Measurements from ENCODE around the gene NTM. TPM values are rescaled to one million over a fixed set of nuclear protein-coding genes. Genes with fewer than 3 reads are reported as not detected.

Gene NTM
- total RNA-seq, 1 experiment from 2014 or later, result 8.6 TPM

DNA sequence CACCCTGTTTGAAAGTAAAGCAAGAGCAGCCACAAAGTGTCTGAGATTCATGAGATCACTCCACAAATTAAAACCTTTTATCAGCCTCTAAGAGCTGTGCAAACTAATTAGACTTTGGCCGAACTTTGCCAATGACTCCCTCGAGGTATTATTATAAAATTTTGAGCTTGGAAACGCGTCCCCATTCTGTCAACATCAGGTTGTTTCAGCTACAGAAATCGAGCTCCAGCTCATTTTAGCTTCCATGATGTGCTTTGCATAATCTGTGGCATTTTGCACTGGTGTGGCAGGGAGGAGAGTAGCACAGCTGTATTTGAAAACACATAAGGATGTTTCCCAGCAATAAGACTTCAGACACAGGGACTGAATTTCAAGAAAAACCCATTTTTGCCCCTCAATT, 872.2 kb downstream of the NTM start:
- Histone ChIP-seq H3K4me1 (ENCODE audit: insufficient read depth, low read length, poor library complexity, severe bottlenecking) (no peaks in the 10 kb centered on the region), H3K27me3 (replicated peaks; ENCODE audit: insufficient read depth, low read depth, low read length, poor library complexity) (peaks cover 10% of the 10 kb centered on the region), H3K9me3 (ENCODE audit: low read depth, low read length, poor library complexity, severe bottlenecking) (no peaks in the 10 kb centered on the region), H3K36me3 (ENCODE audit: insufficient read depth, low read length, poor library complexity, severe bottlenecking) (no peaks in the 10 kb centered on the region), H3K4me3 (ENCODE audit: low read depth, low read length, poor library complexity, severe bottlenecking) (no peak overlapping the region), H3K27ac (ENCODE audit: low read depth, low read length, poor library complexity, severe bottlenecking) (no peak overlapping the region)
- CTCF ChIA-PET, result no interaction called here
- TF ChIP-seq, protein P1, sequence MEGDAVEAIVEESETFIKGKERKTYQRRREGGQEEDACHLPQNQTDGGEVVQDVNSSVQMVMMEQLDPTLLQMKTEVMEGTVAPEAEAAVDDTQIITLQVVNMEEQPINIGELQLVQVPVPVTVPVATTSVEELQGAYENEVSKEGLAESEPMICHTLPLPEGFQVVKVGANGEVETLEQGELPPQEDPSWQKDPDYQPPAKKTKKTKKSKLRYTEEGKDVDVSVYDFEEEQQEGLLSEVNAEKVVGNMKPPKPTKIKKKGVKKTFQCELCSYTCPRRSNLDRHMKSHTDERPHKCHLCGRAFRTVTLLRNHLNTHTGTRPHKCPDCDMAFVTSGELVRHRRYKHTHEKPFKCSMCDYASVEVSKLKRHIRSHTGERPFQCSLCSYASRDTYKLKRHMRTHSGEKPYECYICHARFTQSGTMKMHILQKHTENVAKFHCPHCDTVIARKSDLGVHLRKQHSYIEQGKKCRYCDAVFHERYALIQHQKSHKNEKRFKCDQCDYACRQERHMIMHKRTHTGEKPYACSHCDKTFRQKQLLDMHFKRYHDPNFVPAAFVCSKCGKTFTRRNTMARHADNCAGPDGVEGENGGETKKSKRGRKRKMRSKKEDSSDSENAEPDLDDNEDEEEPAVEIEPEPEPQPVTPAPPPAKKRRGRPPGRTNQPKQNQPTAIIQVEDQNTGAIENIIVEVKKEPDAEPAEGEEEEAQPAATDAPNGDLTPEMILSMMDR (conservative IDR thresholded peaks at IDR 0.05; ENCODE audit: low read depth, low read length), result no peak
- TF ChIP-seq EZH2 (IDR thresholded peaks at IDR 0.05; ENCODE audit: borderline replicate concordance, low read depth, low read length, poor library complexity, severe bottlenecking), result no peak
- BruUV-seq (replicated peaks), result no TSS peak
- intact Hi-C loops (cut with micrococcal nuclease; ENCODE audit: unreplicated experiment), result no loop called here
- no peak for DNase-seq (ENCODE audit: low spot score)
- POLR2A ChIA-PET (ENCODE audit: low non-redundant PET), result no interaction called here

DNA sequence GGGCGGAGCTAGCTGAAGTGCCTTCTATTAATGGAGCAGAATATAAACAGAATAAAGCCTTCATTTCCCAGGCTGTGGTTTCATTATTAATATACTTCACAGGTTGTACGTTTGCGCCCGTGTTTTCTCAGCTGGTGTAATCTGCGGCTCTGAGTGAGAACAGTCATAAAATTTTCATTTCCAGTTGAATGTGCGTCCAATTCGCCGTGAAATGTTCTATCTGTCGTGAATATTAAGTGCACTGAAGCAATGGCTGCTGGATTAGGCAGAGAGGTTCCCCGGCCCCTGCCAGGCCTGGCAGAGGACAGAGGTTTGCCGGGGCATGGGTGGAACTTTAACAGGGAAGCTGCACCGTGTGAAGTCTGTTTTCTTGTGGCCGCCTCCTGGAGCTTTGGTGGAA, 874.4 kb downstream of the NTM start:
- Histone ChIP-seq H3K4me1 (ENCODE audit: insufficient read depth, low read length, poor library complexity, severe bottlenecking) (no peaks in the 10 kb centered on the region), H3K27ac (ENCODE audit: low read depth, low read length, poor library complexity, severe bottlenecking) (no peak overlapping the region), H3K36me3 (ENCODE audit: insufficient read depth, low read length, poor library complexity, severe bottlenecking) (no peaks in the 10 kb centered on the region), H3K9me3 (ENCODE audit: low read depth, low read length, poor library complexity, severe bottlenecking) (peaks cover under 1% of the 10 kb centered on the region), H3K27me3 (replicated peaks; ENCODE audit: insufficient read depth, low read depth, low read length, poor library complexity) (peaks cover 19% of the 10 kb centered on the region), H3K4me3 (ENCODE audit: low read depth, low read length, poor library complexity, severe bottlenecking) (no peak overlapping the region)
- TF ChIP-seq, protein P1 (conservative IDR thresholded peaks at IDR 0.05; ENCODE audit: low read depth, low read length), result no peak
- TF ChIP-seq EZH2 (IDR thresholded peaks at IDR 0.05; ENCODE audit: borderline replicate concordance, low read depth, low read length, poor library complexity, severe bottlenecking), result no peak
- DNase-seq (ENCODE audit: low spot score), result no peak
- intact Hi-C loops (cut with micrococcal nuclease; ENCODE audit: unreplicated experiment), result no loop called here
- POLR2A ChIA-PET (ENCODE audit: low non-redundant PET), result no interaction called here
- CTCF ChIA-PET, result no interaction called here
- no TSS peak for BruUV-seq (replicated peaks)

DNA sequence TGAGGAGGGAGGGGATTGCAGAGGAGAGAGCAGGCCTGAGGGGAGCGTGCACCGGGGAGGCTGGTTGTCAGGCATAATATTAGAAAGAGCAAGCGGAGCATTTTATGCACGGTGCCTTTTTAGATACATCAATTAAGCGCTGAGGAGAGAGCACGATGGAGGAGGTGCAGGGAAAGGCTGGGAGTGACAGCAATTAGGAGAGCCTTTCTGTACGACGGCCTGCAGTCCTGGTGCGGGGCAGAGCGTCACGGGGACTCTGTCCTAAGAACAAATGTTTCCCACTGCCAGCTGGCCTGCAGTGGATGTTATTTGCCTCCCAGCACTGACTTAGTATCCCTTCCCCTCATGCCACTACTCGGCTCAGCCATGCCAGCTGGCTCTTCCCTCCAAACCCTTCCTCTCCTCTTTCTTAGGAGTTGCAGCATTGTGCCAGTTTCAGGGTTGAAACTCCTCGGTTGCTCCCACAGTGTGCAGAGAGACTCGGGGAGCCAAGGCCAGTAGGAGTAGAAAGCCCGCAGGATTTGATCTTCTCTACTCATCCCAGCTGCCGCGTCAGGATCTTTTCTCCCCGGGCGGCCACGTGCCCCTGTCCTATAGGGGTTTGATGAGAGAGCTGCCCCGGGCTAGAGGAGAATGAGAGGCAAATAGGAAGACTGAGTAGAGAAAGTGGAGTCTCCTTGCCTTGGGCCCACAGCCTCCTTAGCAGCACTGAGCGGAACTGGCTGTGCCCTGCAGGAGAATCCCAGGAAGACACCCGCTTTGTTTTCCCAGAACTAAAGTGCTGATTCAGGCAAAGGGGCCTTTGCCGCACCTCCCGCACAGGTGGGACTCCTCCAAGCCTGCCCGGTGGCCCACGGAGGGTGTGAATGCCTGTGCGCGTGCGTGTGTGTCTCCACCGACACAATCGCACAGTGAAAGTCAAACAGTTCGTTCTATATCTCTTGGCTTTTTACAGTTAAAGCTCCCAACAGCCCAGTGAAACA, 875.3 kb downstream of the NTM start:
- no TSS peak for BruUV-seq (replicated peaks)
- CTCF ChIA-PET, result no interaction called here
- Histone ChIP-seq H3K27me3 (replicated peaks; ENCODE audit: insufficient read depth, low read depth, low read length, poor library complexity) (peaks cover 23% of the 10 kb centered on the region), H3K9me3 (ENCODE audit: low read depth, low read length, poor library complexity, severe bottlenecking) (peaks cover 9% of the 10 kb centered on the region), H3K27ac (ENCODE audit: low read depth, low read length, poor library complexity, severe bottlenecking) (no peak overlapping the region), H3K4me3 (ENCODE audit: low read depth, low read length, poor library complexity, severe bottlenecking) (no peak overlapping the region), H3K36me3 (ENCODE audit: insufficient read depth, low read length, poor library complexity, severe bottlenecking) (no peaks in the 10 kb centered on the region), H3K4me1 (ENCODE audit: insufficient read depth, low read length, poor library complexity, severe bottlenecking) (no peaks in the 10 kb centered on the region)
- intact Hi-C loops (cut with micrococcal nuclease; ENCODE audit: unreplicated experiment), result no loop called here
- TF ChIP-seq EZH2 (IDR thresholded peaks at IDR 0.05; ENCODE audit: borderline replicate concordance, low read depth, low read length, poor library complexity, severe bottlenecking), result no peak
- POLR2A ChIA-PET (ENCODE audit: low non-redundant PET), result no interaction called here
- no peak for DNase-seq (ENCODE audit: low spot score)
